NOMO-1 (cell line): ENCODE measurements around the gene RARB.

Experiments
- DNase-seq, 2 experiments: peaks; one replicate each; lab custom pipeline; 2025; ENCODE audit not compliant: unreplicated experiment in 2 of 2; lab: John Stamatoyannopoulos, UW

RARB gene

DNA sequence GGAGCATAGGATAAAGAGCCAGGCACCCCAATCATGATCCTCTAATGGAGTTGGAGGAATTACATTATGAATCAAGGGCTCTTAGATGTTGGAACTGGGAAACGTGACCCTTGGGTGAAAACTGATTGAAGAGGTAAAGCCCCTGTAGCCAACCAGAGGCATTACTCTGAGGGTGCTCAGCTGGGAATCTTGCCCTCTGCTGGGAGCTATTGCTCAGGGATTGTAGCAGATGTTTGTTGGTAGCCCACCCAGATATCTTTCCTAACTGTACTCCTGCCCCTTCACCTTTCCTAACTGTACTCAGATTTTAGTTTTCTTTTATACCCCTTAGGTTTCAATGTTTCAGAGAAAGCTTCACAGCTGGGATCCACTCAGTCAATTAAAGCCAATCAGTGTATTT, 74.2 kb downstream of the RARB start:
- DNase-seq = no peak

DNA sequence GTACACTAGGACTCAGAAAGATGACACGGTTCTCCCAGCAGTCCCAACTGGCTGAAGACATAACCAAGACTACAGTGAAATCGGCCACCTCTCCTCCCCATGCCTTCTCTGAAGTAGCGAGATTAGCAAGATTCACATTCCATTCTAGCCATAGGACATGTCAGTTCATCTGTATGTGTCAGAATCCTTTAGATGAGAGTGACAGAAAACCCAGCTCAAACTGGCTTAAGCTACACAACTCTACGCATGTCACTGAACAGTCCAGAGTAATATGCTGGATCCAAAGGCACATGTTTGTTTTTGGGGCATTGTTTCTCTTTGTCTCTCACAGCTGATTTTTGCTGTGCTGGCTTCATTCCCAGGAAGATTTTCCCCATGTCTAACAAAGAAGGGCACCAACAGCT, 75.8 kb downstream of the RARB start:
- no peak for DNase-seq

DNA sequence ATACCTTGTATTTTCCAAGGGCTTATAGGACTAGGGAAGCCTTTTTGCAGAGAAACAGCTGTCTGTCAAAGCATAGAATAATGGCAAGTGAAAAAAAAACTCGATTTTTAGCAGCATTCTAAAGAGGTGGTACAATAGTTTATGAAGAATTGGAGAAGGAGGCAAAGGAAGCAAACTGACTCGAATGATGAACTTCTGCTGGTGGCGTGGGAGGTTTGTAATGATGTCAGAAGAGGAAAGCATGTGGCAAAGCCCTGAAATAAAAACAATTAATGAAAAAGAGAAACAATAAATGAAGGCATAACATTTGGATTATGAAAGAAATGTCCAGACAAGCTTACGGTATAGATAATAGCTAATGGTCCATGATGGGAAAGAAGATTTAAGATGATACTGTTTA, 77.5 kb downstream of the RARB start:
- no peak for DNase-seq

DNA sequence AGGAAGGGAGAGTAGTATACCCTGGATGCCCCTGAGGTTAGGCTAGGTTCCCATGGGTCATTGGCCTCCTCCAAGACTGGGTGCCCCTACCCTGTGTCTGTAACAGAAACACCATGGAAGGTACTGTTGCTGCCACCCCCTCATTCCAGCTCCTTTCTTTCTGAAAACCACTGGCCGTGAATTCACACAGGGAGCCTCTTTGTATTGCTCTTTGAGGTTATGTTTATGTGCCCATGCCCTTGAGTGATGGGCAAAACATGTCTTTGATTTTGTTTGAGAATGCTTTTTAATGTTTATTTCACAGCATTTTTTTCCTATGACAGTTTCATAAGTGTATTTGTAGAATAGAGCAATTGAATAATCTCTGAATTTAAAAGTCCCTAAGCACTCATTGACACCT, 79.7 kb downstream of the RARB start:
- DNase-seq = no peak

DNA sequence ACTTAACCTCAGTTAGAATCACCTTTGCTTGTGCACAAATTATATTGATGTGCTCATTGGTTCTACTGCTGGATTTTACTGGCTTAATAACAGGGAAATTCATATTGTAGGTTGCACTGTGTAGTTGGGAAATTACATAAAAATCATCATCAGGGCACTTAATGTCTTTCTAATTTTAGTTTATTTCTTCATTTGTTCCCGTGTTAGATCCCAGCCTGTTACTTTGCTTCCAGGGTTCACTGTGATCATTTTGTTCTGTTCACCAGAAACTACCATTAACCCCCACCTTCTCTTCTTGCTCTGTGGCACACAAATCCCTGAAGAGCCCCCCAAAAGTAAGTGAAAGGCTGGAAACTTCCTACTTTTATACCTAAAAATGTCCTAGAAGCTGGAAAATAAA, 80.4 kb downstream of the RARB start:
- DNase-seq = no peak

DNA sequence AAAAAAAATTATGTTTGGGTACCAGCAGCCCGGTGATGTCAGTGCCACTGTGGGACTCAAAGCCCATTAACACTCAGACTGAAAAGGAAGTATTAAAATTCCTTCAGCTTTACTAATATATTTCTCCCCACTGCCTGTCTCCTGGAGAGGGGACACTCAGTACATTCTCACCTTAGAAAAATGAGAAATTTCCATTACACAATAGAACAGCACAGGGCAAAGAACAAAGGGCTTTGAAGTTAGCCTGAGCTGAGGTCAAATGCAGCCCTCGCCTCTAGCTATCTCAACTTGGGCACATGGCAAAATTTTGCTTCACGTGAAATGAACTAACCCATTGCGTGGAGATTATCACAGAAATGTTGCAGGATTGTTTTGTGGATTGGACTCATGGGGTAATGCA, 80.8 kb downstream of the RARB start:
- no peak for DNase-seq

DNA sequence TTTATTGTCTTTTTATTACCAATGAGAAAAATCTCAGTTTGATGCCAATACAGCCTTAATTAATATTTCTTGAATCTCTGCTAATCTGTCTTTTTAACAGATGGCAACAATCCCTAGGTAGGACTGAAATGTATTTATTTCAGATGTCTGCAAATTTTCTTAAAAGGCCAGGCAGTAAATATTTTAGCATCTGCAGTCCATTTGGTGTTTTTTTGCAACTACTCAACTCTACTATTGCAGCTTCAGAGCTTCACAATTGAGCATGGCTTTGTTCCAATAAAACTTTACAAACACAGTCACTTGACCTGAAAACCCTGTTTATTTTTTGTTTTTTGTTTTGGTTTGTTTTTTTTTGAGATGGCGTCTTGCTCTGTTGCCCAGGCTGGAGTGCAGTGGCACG, 82.7 kb downstream of the RARB start:
- no peak for DNase-seq

DNA sequence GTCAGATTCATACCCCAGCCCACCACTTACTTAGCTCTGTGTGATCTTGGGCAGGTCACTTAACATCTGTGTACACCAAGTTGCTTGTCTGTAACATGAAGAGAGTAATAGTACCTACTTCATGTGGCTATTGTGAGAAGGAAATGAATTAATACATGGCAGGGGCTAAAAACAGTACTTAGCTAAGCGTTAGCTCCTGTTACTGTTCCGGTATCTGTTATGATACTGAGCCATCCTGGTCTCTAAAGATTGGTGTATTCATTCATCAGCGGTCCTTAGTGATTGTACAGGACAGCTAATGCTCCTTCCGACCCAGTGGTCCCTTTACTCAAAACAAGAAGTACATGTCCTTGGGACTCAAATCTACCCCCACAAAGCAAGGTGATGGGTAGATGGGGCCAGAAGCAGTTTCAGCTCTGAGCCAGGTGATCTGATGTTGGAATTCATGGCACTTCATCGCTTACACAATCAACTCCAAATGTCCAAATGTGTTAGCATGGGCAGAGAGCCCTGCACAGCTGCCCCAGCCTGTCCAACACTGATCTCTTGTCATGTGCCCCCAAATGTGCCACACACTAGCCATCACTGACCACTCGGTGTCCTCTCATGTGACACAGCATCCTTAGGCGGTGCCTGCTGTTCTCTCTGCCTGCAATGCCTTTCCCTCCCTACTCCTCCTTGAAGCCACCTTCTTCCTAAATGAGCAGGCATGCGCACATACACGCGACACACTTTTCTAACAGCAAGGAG, 84.1 kb downstream of the RARB start:
- no peak for DNase-seq

DNA sequence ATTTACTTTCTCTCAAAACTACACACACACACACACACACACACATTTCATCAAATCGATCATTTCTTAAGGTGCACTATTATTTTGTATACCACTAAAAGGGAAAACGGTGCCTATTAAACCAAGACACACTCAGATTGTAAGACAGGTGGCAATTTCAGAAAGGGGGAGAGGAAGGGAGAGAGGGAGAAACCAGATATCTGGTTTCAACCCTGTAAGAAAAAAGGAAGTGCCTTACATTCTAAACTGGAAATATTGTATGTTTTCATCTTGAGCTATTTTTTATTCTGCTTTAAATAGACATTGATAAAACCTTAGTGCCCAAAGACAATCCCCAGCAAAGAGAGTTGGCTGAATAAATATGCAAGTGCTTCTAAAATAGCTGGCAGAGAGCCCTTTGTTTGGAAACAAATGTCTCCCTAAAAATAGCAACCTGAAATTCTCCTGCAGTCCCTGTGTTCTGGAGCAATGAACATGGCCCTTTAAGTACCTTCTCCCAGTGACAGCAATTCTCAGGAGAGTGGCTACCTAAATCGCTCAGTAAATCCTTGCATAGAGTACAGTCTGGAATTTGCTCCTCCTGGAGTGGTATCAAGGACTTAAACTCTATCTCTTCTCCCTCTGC, 85.7 kb downstream of the RARB start:
- DNase-seq = no peak

DNA sequence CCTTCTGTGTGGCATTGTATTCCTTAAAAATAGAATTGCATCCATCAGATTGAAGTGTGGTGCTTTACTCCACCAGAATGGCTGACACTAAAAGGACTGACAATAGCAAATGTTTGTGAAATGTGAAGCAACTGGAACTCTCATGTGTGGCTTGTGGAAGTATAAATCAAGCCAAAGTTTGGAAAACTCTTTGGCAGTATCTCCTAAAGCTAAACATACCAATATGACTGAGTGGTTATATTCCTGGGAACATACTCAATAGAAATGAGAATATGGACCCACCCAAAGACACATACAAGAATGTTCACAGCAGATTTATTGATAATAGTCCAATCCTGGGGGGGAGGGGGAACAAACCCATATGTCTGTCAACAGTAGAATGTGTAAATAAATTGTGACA, 87.1 kb downstream of the RARB start:
- DNase-seq = no peak

DNA sequence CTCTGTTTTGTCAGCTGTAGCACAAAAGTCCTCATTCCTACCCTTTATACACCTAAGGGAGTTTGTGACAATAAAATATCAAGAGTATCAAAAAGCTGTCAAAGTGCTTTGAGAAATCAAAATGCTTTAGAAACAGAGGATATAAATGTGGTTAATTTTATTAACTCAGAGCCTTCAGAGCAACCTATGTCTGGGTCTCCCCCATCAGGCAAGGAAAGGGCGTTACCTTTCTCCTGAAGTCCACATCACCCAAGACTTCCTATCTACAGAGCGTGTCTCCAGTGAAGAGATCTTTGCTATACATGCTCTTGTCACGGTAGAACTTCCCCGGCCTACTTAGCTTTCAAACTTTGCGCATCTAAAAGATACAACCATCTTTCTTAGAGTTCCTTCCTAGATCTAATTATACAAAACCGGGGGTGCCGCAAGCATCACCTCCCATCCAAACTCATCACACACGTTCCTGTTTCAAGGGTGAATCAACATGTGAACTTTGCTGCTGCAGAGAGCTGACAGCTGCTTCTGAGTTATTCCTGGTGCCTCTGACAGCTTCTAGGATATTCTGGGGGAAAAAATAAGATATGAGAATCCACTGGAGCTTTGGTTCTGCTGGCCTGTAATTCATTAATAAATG, 93.0 kb downstream of the RARB start:
- DNase-seq = no peak

DNA sequence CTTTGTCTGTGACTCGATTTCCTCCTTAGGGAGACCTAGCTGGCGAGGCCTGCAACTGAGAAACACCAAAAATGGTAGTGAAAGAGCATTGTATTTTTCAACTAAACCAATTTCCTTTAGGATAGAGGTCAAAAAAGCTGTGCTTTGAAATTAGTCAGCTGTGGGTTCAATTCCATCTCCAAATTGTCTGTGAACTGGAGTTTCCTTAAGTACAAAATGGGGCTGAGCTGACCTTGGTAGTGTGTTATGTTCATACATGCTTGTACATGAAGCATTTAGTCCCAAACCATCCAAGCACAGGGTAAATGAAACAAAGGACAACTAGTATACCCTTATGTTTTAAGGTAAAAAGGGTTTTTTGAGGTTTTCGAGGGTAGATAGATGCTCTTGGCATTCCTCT, 99.3 kb downstream of the RARB start:
- no peak for DNase-seq

DNA sequence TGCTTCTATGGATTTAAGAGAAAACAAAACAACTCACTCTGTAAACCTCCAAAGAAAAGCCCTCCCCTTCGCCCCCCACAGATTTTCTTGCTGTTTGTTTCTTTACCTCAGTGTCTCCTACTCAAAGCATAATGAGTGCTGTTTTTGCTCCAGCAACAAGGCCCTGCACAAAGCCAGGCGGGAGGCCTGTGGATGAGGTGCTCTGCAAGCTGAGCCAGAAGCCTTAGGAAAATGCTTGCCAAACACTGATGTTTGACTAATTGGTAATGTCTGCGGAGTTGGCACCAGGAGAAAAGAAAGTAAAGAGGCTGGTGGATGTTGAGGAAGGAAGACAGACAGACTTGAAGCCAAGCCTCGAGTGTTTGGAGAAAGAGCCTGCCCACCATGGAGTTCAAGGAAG, 99.7 kb downstream of the RARB start:
- DNase-seq = no peak

DNA sequence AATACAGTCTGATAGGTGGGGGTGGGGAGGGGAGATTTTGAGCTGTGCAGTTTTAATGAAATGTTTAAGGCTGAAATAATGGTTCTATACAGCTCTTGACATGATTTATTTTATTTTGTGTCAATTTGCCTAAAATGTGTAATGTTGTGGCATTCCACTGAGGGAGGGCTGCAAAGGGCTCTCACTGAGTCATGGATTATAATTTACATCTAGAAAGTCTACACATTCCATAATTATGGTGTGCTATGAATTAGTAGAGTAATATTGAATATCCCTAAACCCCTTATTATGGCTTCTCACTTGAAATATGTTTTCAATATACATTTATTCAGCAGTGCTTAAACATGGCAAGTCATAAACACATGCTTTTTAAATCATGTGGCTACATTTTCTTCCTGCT, 103.9 kb downstream of the RARB start:
- DNase-seq = no peak

DNA sequence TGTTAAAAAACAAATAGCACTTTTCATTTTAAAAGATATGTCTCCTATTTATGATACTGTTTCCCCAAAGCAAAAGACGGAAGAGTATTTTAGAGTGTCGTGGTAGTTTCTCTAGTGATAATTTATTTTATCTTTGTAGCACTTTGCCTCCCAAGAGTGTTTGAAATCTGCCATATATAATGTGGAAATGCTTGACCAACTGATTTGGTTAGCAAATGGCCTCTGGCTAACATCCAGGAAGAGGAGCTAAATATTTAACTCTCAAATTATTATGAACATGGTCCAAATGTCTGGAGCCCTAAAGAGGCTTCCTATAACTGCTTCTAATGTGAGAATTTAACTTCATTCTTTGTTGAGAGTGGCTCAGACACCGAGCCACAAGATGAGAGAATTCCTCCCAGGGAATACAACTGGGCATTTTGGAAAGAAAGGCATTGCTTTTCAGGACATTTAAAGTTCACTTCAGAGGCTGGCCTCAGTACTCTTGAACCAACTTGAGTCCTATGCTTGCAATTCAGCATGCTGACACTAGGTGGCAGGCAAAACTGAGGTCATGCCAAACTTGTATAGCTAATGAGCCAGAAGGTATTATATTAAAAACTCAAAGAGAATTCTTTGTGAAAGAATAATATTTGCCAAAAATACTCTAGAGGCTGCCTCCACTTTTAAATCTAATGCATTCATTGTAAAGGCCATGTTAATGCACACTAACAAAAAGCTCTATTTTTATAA, 104.5 kb downstream of the RARB start:
- no peak for DNase-seq

DNA sequence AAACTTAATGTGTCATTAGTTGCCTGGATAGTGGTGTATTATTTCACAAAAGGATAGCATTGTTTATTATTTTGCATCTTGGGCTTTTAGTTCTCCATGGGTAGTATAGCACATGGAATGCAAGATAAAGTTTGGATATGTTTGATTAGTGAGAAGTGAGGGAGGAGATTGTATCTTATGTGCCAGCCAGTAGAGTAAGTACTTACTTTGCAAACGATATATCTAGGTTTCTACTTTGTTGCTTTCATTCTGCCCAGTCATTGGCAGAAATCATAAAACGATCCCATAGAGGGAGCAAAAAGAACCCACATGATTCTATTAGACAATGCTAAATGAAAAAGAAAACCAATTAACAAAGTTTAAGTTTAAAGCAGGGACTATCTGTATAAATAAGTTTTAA, 105.3 kb downstream of the RARB start:
- no peak for DNase-seq

DNA sequence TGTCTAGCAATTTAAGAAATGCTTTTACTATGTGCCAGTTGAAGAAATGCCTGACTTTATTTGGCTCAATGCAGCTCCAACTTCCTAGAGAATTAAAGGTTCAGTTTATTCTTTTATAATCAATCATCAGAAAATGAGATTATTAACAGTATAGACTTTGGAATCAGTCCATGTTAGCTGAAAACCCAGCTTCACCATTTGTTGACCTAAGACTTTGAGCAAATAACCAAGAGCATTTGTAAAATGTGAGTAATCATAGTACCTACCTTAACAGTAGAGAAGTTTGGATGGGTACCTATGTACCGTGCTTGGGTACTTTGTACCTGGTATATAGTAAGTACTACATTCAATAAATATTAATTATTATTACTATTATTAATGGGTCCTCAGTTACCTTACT, 105.9 kb downstream of the RARB start:
- no peak for DNase-seq

DNA sequence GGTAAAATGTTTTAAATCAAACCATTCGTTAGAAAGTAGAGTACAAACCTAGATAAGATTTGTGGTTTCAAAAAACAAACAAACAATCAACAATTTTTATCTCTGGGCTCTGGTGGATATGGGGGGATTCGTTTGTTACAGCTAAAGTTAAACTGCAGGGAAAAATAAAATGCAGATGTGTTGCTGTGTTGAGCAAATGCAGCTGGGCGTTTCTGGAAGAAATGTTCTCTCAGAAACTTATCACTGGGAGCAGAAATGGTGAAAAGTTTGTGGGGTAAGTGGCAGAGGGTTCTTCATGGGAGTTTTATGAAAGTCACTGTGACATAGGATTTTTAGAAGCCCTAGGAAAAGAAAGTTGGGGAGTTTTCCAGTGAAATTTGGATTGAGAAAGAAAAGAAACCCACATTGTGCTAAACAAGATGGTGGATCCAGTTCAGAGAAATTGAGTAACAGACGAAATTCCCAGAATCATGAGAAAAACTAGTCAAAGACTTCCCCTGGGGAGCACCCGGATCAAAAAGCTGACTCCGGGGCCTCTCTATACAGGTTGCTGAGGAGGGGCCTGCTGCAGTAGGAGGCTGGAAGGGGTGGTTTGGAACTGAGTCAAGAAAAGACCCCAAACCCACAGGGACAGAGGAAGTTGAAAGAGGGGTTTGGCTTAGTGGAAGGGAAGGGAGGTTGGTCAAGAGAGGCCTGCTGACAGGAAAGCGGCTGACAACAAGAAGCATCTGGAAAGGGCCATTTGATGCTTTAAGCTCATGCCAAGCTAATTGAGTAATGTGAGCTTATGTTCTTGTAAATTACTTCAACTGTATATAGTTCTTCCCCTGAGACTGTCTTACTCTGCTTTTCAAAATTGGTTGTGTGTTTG, 108.7 kb downstream of the RARB start:
- no peak for DNase-seq

DNA sequence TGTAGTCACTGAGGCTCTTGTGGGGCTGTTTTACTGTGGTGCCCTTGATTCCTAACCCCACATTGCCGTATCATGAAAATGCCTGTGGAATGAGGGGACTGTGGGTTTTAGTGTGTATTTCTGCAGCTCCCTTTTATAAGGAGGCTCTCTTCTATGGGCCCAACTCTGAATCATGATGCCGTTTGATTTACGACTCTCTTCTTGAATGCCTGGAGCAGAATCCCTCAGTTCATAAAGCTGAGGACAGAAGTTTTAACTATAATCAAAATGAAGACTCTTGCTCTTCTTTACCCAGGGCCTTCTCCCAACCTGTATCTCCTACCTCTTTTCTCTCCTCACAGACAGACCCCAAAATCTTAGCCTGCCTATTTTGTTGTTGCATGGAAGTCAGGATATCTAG, 109.5 kb downstream of the RARB start:
- DNase-seq = no peak

DNA sequence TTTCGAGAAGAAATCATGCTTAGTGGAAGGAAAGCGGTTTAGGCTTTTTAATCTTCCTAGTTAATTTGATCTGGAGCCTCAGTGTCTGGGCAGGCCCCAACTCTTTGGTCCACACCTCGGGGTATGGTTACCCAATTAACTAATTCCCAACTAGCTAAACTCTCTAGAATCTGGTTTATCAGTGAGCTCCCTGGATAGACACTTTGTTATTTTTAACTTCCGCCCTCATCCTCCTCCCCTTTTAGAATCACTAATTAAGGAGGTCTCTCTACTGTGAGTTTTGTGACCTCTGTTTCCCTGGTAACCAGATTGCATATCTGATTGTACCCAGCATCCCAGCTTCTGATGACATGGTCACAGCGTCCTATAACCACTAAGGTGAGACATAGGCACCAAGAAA, 112.2 kb downstream of the RARB start:
- DNase-seq = no peak
